Stimulated activated CD8-positive, alpha-beta memory T cell treated with anti-CD3 and anti-CD28 coated beads, Interleukin-15, amount 100 ng/mL, for 1 hour (primary cell): ENCODE data around the gene CPEB4.

Experiments
- DNase-seq: peaks from one replicate; pipeline ENCODE4 v3.0.0-alpha.2; 2020; ENCODE audit warnings: low read depth

Gene CPEB4

GRCh38 chr5:173858670-173859407 lies 29.3 kb upstream of the CPEB4 start:
- no peak for DNase-seq

DNA sequence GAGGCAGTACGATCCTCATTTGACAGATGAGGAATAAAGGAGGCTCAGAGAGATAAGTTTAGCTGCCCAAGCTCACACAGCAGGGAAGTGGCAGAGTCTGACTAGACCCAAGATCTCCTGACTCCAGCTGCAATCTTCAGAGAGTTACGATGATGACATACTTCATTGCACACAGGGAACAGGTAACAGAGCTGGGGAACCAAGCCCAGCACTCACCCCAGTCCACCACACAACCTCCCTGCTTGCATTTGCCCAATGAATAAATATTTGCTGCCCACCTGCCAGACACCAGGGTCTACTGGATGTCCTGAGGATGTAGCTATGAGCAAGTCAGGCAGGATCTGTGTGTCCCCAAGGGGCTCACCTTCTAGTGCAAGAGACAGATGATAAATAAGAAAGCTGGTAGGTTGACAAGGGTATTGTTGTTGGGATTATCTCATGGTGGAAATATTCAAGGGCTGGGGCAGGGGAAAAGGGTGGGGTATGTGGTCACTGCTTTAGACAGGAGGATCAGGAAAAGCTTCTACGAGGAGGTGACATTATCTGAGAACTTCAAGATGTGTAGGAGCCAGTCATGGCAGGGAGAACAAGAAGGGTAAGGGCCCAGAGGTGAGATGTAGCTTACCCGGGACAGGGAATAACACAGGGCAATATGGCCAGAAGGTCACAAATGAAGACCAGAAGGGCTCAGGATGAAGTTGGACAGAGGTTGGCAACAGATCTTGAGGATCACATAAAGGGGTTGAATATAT lies 28.6 kb upstream of the CPEB4 start:
- no peak for DNase-seq

GRCh38 chr5:173862047-173862477 lies 26.1 kb upstream of the CPEB4 start:
- DNase-seq = no peak

DNA sequence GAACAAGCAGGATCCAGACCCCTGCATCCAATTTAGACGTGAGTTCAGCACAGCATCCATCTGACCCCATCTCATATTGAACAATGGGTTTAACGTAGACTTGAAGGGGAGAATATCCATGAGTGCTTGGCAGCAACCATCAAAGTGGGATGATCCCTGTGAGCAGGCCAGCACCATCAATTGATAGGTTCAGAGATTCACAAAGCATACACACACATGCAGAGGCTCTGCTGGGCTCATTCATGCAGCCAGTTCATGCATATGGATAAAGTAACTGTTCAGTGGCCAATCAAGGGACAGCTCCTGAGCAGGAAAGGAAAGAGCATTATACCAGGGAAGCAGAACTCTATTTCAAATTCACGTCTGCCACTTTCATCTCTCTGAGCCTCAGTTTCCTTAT lies 24.8 kb upstream of the CPEB4 start:
- DNase-seq = no peak

DNA sequence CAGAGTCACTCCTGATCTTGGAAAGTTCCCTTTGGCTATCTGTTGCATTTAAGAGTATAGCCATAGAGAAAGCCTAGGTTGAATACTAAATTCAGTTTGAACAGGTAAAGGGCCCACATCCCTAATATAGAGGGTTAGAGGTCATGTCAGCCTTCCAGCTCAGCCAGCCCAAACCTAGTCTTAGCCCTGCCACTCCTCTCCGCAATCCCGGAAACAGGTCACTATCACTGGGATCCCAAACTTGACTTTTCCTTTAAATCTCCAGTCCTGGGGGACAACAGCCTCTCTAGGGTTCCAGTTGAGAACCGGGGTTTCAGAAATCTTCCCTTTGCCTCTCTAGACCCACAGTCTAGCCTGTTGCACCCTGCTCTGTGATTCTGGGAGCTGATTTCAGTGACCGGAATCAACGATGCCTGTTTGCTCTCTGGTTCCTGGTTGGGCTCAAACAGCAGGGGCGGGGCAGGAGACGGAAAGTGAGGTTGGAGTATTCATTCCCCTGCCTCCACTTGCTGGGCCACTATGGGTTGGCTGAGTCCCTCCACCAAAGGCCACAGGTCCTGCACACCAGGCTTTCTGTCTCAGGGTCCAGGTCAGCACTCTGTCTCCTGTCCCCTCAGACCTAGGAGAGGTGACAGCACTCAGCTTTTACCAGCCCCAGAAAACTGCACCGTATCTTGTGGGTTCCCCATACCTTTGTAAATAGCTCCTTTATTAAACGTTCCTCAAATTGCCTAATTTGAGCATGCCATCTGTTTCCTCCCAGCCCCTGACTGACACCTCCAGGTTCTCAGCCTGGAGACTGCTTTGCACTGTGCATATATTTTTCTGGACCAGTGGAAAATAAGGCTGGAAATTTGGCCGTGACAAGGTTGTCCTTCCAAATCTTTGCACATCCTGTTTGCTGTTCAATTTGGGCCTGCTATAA lies 23.8 kb upstream of the CPEB4 start:
- no peak for DNase-seq

DNA sequence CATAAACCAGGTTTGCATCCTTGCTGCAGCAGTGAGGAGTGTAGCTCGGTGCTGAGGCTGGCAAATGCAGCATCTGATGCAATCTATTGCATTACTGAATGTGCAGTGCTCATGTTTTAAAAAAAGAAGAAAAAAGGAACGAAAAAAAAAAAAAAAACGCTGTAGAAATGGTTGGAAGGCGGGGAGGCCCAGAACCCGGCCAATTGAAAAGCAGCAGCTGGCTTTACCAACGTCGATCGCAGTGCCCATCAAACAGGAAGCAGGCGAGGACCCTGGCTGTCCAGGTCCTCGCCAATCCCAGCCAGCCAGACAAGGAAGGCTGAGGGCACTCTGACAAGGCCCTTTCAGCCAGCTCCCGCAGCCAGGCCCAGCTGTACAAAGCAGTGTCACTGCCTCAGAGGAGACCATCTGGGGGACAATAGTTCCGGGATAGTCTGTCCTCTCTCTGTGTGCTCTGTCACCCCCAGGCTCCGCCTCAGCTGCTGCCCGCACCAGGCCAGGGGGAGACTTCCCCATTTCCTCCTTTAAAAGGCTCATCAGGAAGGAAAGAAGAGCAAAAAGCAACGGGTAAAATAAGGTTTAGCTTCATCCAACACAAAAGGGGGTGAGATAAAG lies 21.8 kb upstream of the CPEB4 start:
- DNase-seq = no peak

- no peak for DNase-seq
Observed at GRCh38 chr5:173866858-173867679, 21.1 kb upstream of the CPEB4 start.

DNA sequence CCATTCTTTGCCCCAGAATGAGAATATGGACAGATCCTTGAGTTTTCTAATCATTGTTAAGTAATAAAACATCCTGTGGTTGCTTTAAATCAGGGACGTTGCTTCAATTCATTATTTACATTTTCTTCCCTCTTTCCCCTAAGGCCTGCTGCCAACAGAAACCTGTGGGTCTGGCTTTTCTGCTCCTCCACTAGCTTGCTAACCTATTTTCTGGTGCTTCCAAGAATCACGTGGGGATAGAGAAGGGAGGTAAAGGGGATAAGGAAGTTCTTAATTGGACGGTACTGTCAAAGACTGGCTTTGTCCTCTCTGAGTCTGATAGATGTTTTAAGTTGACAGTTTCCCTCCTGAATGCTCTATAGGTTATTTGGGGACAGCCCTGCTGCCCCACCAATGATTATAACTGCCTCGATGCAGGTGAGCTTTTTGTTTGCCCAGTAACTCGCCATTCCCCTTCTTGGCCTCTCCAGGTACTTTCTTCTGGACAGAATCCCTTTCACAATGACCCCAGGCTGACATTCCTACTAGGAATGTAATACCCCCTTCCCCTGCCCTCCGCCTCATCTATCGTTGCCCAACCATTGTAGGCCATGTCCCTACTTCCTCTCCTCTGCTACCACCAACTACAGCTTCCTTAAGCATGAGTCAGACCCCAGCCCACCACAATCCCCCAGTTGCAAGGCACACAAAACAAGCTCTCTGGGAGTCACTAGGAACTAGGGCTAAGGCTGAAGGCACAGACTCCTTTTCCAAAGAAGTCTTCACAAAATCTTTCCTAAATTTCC lies 19.9 kb upstream of the CPEB4 start:
- no peak for DNase-seq

DNA sequence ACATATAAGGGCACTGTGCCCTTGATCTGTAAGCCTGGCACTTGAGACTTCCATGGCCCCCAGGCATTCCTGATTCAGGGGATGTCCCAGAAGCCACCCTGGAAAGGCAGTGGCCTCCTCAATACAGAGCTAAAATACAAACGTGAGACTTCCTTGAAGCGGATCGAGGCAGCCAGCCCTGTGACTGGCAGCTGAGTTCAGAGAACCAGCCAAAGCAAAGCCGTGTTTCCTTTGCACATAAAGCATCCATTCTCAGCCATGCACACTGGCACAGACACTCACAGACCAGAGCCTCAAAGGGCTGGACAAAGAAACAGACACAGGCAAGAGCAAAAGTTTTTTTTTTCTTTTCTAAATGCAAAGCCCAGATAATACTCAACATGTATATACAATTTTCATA lies 18.8 kb upstream of the CPEB4 start:
- DNase-seq = no peak

GRCh38 chr5:173872957-173873305 lies 15.2 kb upstream of the CPEB4 start:
- DNase-seq = no peak

- no peak for DNase-seq
Observed at GRCh38 chr5:173873306-173873922, 14.7 kb upstream of the CPEB4 start.

GRCh38 chr5:173875189-173875588 lies 13.0 kb upstream of the CPEB4 start:
- no peak for DNase-seq

DNA sequence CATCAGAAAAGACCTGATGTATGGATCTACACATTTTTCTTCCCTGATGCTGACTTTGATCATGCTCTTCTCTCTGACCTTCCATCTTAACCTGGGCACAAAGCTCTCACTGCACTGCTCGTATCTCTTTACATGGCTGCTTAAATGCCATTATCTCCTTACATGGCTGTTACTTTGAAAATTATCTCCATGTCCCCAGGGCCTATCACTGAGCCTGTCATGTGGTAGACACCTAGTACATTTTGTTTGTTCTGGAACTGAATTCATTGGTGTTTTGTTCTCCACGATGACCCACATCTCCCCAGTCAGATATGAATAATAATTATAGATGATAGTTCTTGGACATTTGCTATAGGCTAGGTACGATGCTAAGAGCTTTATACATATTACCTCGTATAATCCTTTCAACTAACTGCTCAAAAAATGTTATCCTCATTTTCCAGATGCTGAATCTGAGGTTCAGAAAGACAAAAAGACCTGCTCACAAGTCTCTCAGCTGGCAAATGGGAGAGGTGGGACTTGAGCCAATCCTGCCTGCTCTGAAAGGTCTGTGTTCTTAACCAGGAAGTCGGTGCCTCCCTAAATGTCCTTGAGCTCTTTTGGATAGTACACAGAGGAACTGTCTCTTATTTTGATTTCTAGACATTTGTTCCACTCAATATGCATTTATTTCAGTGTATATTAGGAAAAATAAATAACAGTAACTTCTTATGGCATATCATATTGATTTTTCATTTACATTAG lies 9.8 kb upstream of the CPEB4 start:
- DNase-seq = no peak

GRCh38 chr5:173880306-173880985 lies 7.7 kb upstream of the CPEB4 start:
- DNase-seq = no peak

GRCh38 chr5:173881811-173882575 lies 6.2 kb upstream of the CPEB4 start:
- DNase-seq = no peak

GRCh38 chr5:173882632-173883031 lies 5.5 kb upstream of the CPEB4 start:
- no peak for DNase-seq

- no peak for DNase-seq
Observed at GRCh38 chr5:173883347-173883924, 4.7 kb upstream of the CPEB4 start.
